Endothelial cell of umbilical vein (primary cell): ENCODE results near the gene MAFF. TPM values are rescaled to one million over a fixed set of nuclear protein-coding genes. Genes with fewer than 3 reads are reported as not detected.

Source experiments
- BruUV-seq: library from RNA; stranded (reverse); fragments of 400-500 nt; replicated peaks from 2 replicates; lab custom pipeline; 2021; lab: Mats Ljungman, UMichigan
- CTCF ChIA-PET: fragments of 300-600, 350-600 bp; sonication (Branson Sonifier 250); formaldehyde crosslinking; loops from one replicate; lab custom pipeline; 2021; ENCODE audit warnings: antibody characterized with exemption, inconsistent platforms; lab: Charles Lee
- POLR2A ChIA-PET: fragments of 300-600, 350-600 bp; sonication (Branson Sonifier 250); formaldehyde crosslinking; loops from one replicate; lab custom pipeline; 2021; ENCODE audit warnings: antibody characterized with exemption, inconsistent platforms; lab: Charles Lee
- DNase-seq: peaks from one replicate; pipeline ENCODE4 v3.0.0-alpha.2; 2011; ENCODE audit warnings: low read depth, low spot score
- FAIRE-seq: peaks from 2 replicates; lab custom pipeline; 2011; peaks lifted over from hg19 to GRCh38; lab: Jason Lieb, UNC
- H2AFZ ChIP-seq: 2 replicates; pipeline ENCODE4 v1.6.0; 2012; ENCODE audit warnings: low read depth, low read length, control low read depth, inconsistent platforms
- H3K27ac ChIP-seq: 2 replicates; pipeline ENCODE4 v1.5.1; 2011; ENCODE audit warnings: low read depth, mild to moderate bottlenecking, control low read depth, low read length, moderate library complexity; ENCODE audit not compliant: insufficient read depth
- H3K27me3 ChIP-seq, 2 experiments: 2 replicates each; pipeline versions ENCODE4 v1.6.0 to v1.6.1; 2011; ENCODE audit warnings: low read length in 2 of 2, mixed read lengths in 1 of 2; ENCODE audit not compliant: control insufficient read depth in 2 of 2, insufficient read depth in 2 of 2
- H3K36me3 ChIP-seq, 2 experiments: 2 replicates in 1 of 2; 3 replicates in 1 of 2; pipeline ENCODE4 v1.5.1; 2011; ENCODE audit warnings: low read length in 2 of 2, mild to moderate bottlenecking in 1 of 2, moderate library complexity in 1 of 2; ENCODE audit not compliant: control insufficient read depth in 2 of 2, insufficient read depth in 2 of 2; ENCODE audit errors: extremely low read depth in 1 of 2
- H3K4me1 ChIP-seq: 3 replicates; pipeline ENCODE4 v1.5.1; 2011; ENCODE audit warnings: mild to moderate bottlenecking, low read length; ENCODE audit not compliant: control insufficient read depth, insufficient read depth; ENCODE audit errors: extremely low read depth
- H3K4me2 ChIP-seq: 2 replicates; pipeline ENCODE4 v1.6.1; 2011; ENCODE audit warnings: low read length, control low read depth, mixed read lengths; ENCODE audit not compliant: insufficient read depth
- H3K4me3 ChIP-seq, 3 experiments: fragments of 200-600 bp in 1 of 3; sonication (generic), shearing (Covaris generic) in 1 of 3; replicated peaks in 1 of 3; 2 replicates each; pipeline ENCODE4 v1.5.1; 2011 to 2016; ENCODE audit warnings: control low read depth in 3 of 3, low read length in 3 of 3, mild to moderate bottlenecking in 2 of 3, inconsistent platforms in 1 of 3, low read depth in 1 of 3, moderate library complexity in 1 of 3; ENCODE audit not compliant: insufficient read depth in 1 of 3
- H3K79me2 ChIP-seq: 2 replicates; pipeline ENCODE4 v1.6.0; 2012; ENCODE audit warnings: low read length, inconsistent platforms; ENCODE audit not compliant: control insufficient read depth, insufficient read depth
- H3K9ac ChIP-seq: replicated peaks from 2 replicates; pipeline ENCODE3; 2011; ENCODE audit warnings: low read length, control low read depth; ENCODE audit not compliant: insufficient read depth; ENCODE audit errors: extremely low read depth
- H3K9me1 ChIP-seq: replicated peaks from 3 replicates; pipeline ENCODE4 v1.6.0; 2011; ENCODE audit warnings: mild to moderate bottlenecking, low read length; ENCODE audit not compliant: control insufficient read depth, insufficient read depth; ENCODE audit errors: extremely low read depth
- H3K9me3 ChIP-seq: replicated peaks from 2 replicates; pipeline ENCODE4 v1.5.1; 2012; ENCODE audit warnings: low read length, inconsistent platforms; ENCODE audit not compliant: control insufficient read depth, insufficient read depth
- H4K20me1 ChIP-seq: replicated peaks from 2 replicates; pipeline ENCODE3; 2011; ENCODE audit warnings: mild to moderate bottlenecking, low read length; ENCODE audit not compliant: control insufficient read depth, insufficient read depth; ENCODE audit errors: extremely low read depth
- EZH2 ChIP-seq: IDR thresholded peaks from 2 replicates; pipeline ENCODE4 v1.6.1; 2012; ENCODE audit warnings: borderline replicate concordance, low read depth, mild to moderate bottlenecking, moderate library complexity, low read length, inconsistent platforms; ENCODE audit not compliant: severe bottlenecking
- FOS ChIP-seq: IDR thresholded peaks from 2 replicates; pipeline ENCODE4 v1.6.1; 2011; ENCODE audit warnings: mild to moderate bottlenecking, low read length, moderate library complexity, borderline replicate concordance; ENCODE audit not compliant: insufficient read depth
- GATA2 ChIP-seq: IDR thresholded peaks from 2 replicates; pipeline ENCODE4 v1.7.0; 2011; ENCODE audit warnings: low read depth, mild to moderate bottlenecking, moderate library complexity, mixed read lengths, low read length; ENCODE audit not compliant: insufficient read length, insufficient read depth
- JUN ChIP-seq: IDR thresholded peaks from 2 replicates; pipeline ENCODE4 v1.6.1; 2011; ENCODE audit warnings: borderline replicate concordance, low read depth; ENCODE audit not compliant: insufficient read length, insufficient read depth
- MAX ChIP-seq: IDR thresholded peaks from 2 replicates; pipeline ENCODE4 v1.6.1; 2011; ENCODE audit not compliant: insufficient read depth, insufficient read length
- POLR2A ChIP-seq: IDR thresholded peaks from 2 replicates; pipeline ENCODE4 v1.6.1; 2012; ENCODE audit warnings: low read depth, mild to moderate bottlenecking, control low read depth, low read length
- POLR2AphosphoS5 ChIP-seq: IDR thresholded peaks from 2 replicates; pipeline ENCODE4 v1.6.1; 2012; ENCODE audit warnings: low read depth, mild to moderate bottlenecking, control low read depth, low read length, moderate library complexity; ENCODE audit not compliant: insufficient read depth
- dilution Hi-C: fragments of 300-500 bp; cut with MboI; formaldehyde crosslinking; loops from one replicate; pipeline ENCODE4 v1.15.0; 2019; ENCODE audit warnings: low sequenced_read_pairs; ENCODE audit not compliant: extremely low pct_ligation_motif_present
- intact Hi-C: fragments of 100-400 bp; cut with micrococcal nuclease; formaldehyde crosslinking; loops from one replicate; pipeline ENCODE4 v1.10.0; 2022
- polyA plus RNA-seq, 4 experiments: library from polyadenylated mRNA; depleted of rRNA in 3 of 4; stranded (reverse) in 3 of 4; unstranded in 1 of 4; fragments of >200 nt; gene quantifications; 2 replicates each; pipeline versions ENCODE4 v1.2.1 to v1.2.3, GENCODE V29; 2011 to 2012; ENCODE audit warnings: missing spikeins in 1 of 4
- total RNA-seq: library from RNA; stranded (reverse); gene quantifications from 2 replicates; pipeline ENCODE4 v1.2.3, GENCODE V29; 2021

The MAFF gene
- total and polyA plus RNA-seq, 2 donors (not counting 3 experiments of a cell fraction or from before 2014, with no cell fraction given) = 29.0 to 61.2 TPM

- BruUV-seq = no TSS peak
- DNase-seq (no peak), FAIRE-seq (no peak)
- Histone ChIP-seq H3K27me3 (no peaks in the 10 kb centered on the region), H3K36me3 (no peaks in the 10 kb centered on the region), H2AFZ (no peak overlapping the region), H3K4me2 (no peak overlapping the region), H3K4me1 (peaks cover 22% of the 10 kb centered on the region), H3K9me1 (no peaks in the 10 kb centered on the region), H4K20me1 (no peaks in the 10 kb centered on the region), H3K9me3 (no peaks in the 10 kb centered on the region), H3K79me2 (no peaks in the 10 kb centered on the region), H3K9ac (no peak overlapping the region), H3K27ac (no peak overlapping the region), H3K4me3 (no peak overlapping the region)
- ChIA-PET CTCF (no interaction called here), POLR2A (no interaction called here)
- dilution Hi-C loops (no loop called here), intact Hi-C loops (no loop called here)
- TF ChIP-seq POLR2AphosphoS5 (no peak), GATA2 (no peak)
These were observed 33.8 kb upstream of the MAFF start for GRCh38 chr22:38167988-38168407.

- FAIRE-seq = no peak
- Histone ChIP-seq H3K9me3 (no peaks in the 10 kb centered on the region), H3K4me2 (no peak overlapping the region), H3K4me3 (no peak overlapping the region), H3K9me1 (no peaks in the 10 kb centered on the region), H2AFZ (no peak overlapping the region), H4K20me1 (no peaks in the 10 kb centered on the region), H3K9ac (no peak overlapping the region), H3K79me2 (no peaks in the 10 kb centered on the region), H3K36me3 (no peaks in the 10 kb centered on the region), H3K4me1 (peaks cover 28% of the 10 kb centered on the region), H3K27ac (no peak overlapping the region), H3K27me3 (no peaks in the 10 kb centered on the region)
- dilution Hi-C loops = no loop called here
- DNase-seq = no peak
- POLR2A ChIA-PET = no interaction called here
- CTCF ChIA-PET = no interaction called here
- TF ChIP-seq MAX (no peak), EZH2 (no peak), FOS (no peak), GATA2 (no peak), POLR2A (no peak), JUN (no peak)
- intact Hi-C loops = no loop called here
- BruUV-seq = no TSS peak
These were observed 32.7 kb upstream of the MAFF start for GRCh38 chr22:38169116-38169515.
